ENCODE data around the gene CCM2.

DNA sequence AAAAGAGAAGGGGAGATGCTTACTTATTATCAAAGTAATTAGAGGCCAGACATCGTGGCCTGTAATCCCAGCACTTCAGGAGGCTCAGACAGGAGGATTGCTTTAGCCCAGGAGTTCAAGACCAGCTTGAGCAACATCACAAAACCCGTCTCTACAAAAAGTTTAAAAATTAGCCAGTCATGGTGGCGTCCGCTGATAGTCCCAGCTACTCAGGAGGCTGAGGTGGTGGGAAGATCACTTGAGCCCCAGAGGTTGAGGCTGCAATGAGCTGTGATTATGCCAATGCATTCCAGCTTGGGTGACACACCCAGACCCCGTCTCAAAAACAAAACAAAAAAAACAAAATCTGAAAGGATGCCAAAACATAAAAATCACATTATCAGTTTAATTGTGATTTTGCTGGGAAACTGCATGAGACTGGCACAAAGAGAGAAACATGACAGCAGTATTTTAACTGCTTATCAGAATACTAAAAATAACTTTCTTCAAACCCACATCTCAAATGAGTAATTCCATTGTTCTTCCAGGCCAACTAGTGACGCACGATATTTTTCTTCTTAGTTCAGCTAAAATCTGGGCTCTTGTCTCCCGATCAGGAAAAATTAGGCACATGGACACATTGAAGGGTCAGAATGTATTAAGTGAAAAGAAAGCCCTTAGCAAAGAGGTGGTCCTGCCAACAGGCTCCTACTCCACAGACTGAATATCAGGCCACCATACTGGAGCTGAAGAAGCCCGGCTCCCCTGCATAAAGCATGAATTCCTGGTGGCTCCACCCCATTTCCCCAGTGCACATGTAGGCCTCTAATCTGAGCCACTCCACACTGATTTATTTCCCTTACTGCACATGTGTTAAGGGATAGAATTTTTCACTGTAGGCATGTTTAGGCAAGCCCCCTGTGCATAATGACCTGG, 9.6 kb upstream of the CCM2 start:
- TF ChIP-seq POLR2A (IDR thresholded peaks at IDR 0.05; ENCODE audit: low read length) (no peak), KDM1A (IDR thresholded peaks at IDR 0.05; ENCODE audit: low read depth) (no peak), MAZ (IDR thresholded peaks at IDR 0.05; ENCODE audit: borderline replicate concordance, low read depth, low read length) (no peak)
- TF ChIP-seq, protein P1, sequence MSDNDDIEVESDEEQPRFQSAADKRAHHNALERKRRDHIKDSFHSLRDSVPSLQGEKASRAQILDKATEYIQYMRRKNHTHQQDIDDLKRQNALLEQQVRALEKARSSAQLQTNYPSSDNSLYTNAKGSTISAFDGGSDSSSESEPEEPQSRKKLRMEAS (IDR thresholded peaks at IDR 0.05): no peak
- TF ChIP-seq, protein P2, sequence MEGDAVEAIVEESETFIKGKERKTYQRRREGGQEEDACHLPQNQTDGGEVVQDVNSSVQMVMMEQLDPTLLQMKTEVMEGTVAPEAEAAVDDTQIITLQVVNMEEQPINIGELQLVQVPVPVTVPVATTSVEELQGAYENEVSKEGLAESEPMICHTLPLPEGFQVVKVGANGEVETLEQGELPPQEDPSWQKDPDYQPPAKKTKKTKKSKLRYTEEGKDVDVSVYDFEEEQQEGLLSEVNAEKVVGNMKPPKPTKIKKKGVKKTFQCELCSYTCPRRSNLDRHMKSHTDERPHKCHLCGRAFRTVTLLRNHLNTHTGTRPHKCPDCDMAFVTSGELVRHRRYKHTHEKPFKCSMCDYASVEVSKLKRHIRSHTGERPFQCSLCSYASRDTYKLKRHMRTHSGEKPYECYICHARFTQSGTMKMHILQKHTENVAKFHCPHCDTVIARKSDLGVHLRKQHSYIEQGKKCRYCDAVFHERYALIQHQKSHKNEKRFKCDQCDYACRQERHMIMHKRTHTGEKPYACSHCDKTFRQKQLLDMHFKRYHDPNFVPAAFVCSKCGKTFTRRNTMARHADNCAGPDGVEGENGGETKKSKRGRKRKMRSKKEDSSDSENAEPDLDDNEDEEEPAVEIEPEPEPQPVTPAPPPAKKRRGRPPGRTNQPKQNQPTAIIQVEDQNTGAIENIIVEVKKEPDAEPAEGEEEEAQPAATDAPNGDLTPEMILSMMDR (IDR thresholded peaks at IDR 0.05): no peak

Measured in A549 (cell line).